Trophoblast cell (in vitro differentiated cells and primary cell): ENCODE measurements around the gene CCDC70.

Experiments
- DNase-seq, 2 donors: peaks; one replicate each; pipeline ENCODE4 v3.0.0-alpha.2; 2016
- H2AFZ ChIP-seq: 2 replicates; pipeline ENCODE4 v1.6.1; 2013; ENCODE audit warnings: low read length, moderate library complexity, mild to moderate bottlenecking; ENCODE audit not compliant: insufficient read depth, poor library complexity
- H2AK5ac ChIP-seq: 2 replicates; pipeline ENCODE4 v1.6.1; 2013; ENCODE audit warnings: mild to moderate bottlenecking, low read length
- H2BK120ac ChIP-seq: 2 replicates; pipeline ENCODE4 v1.6.1; 2013; ENCODE audit warnings: low read length, mild to moderate bottlenecking, moderate library complexity; ENCODE audit not compliant: insufficient read depth, poor library complexity
- H2BK12ac ChIP-seq: 2 replicates; pipeline ENCODE4 v1.6.1; 2013; ENCODE audit warnings: mild to moderate bottlenecking, low read length, moderate library complexity
- H2BK5ac ChIP-seq: 2 replicates; pipeline ENCODE4 v1.6.1; 2013; ENCODE audit warnings: low read length, low read depth, moderate library complexity, mild to moderate bottlenecking; ENCODE audit not compliant: poor library complexity
- H3K14ac ChIP-seq: 2 replicates; pipeline ENCODE4 v1.6.1; 2013; ENCODE audit warnings: mild to moderate bottlenecking, low read length
- H3K18ac ChIP-seq: 2 replicates; pipeline ENCODE4 v1.6.1; 2013; ENCODE audit warnings: mild to moderate bottlenecking, low read length
- H3K23ac ChIP-seq: 2 replicates; pipeline ENCODE4 v1.6.1; 2013; ENCODE audit warnings: low read length
- H3K27ac ChIP-seq: 2 replicates; pipeline ENCODE4 v1.5.1; 2013; ENCODE audit warnings: low read depth, mild to moderate bottlenecking, inconsistent platforms, low read length, moderate library complexity
- H3K27me3 ChIP-seq: 2 replicates; pipeline ENCODE4 v1.6.1; 2013; ENCODE audit warnings: inconsistent platforms, mild to moderate bottlenecking, low read length, moderate library complexity; ENCODE audit not compliant: insufficient read depth
- H3K36me3 ChIP-seq, 2 experiments: 1 replicate in 1 of 2; 2 replicates in 1 of 2; pipeline ENCODE4 v1.6.1; 2013; ENCODE audit warnings: low read length in 2 of 2, mild to moderate bottlenecking in 2 of 2, moderate library complexity in 1 of 2; ENCODE audit not compliant: insufficient read depth in 2 of 2, control insufficient read depth in 1 of 2
- H3K4ac ChIP-seq: 2 replicates; pipeline ENCODE4 v1.6.1; 2013; ENCODE audit warnings: low read depth, mild to moderate bottlenecking, low read length, moderate library complexity
- H3K4me1 ChIP-seq, 2 experiments: 1 replicate in 1 of 2; 2 replicates in 1 of 2; pipeline ENCODE4 v1.6.1; 2013; ENCODE audit warnings: low read length in 2 of 2, mild to moderate bottlenecking in 2 of 2, moderate library complexity in 1 of 2; ENCODE audit not compliant: insufficient read depth in 2 of 2, control insufficient read depth in 1 of 2
- H3K4me2 ChIP-seq: 2 replicates; pipeline ENCODE4 v1.6.1; 2013; ENCODE audit warnings: inconsistent platforms, mild to moderate bottlenecking, low read length, moderate library complexity
- H3K4me3 ChIP-seq: 2 replicates; pipeline ENCODE4 v1.5.1; 2013; ENCODE audit warnings: mild to moderate bottlenecking, low read depth, low read length, inconsistent platforms
- H3K79me1 ChIP-seq: one replicate; pipeline ENCODE4 v1.6.1; 2013; ENCODE audit warnings: low read length
- H3K79me2 ChIP-seq: 2 replicates; pipeline ENCODE4 v1.6.1; 2013; ENCODE audit warnings: low read length, mild to moderate bottlenecking; ENCODE audit not compliant: control insufficient read depth, insufficient read depth, poor library complexity
- H3K9ac ChIP-seq: 2 replicates; pipeline ENCODE4 v1.6.1; 2013; ENCODE audit warnings: mild to moderate bottlenecking, low read length
- H3K9me3 ChIP-seq: 2 replicates; pipeline ENCODE4 v1.6.1; 2013; ENCODE audit warnings: low read depth, mild to moderate bottlenecking, control low read depth, inconsistent platforms, low read length; ENCODE audit not compliant: insufficient read depth
- H4K12ac ChIP-seq: 2 replicates; pipeline ENCODE4 v1.6.1; 2013; ENCODE audit warnings: low read depth, mild to moderate bottlenecking, low read length, moderate library complexity
- H4K8ac ChIP-seq: 2 replicates; pipeline ENCODE4 v1.6.1; 2013; ENCODE audit warnings: low read depth, mild to moderate bottlenecking, low read length, moderate library complexity
- H4K91ac ChIP-seq: one replicate; pipeline ENCODE4 v1.6.1; 2013; ENCODE audit warnings: low read depth, mild to moderate bottlenecking, low read length, moderate library complexity
- WGBS: extraction: QIAGEN DNeasy Blood & Tissue Kit; methylation state at CpG from one replicate; pipeline ENCODE4 v1.1.7; 2013; ENCODE audit warnings: missing lambda C conversion rate; ENCODE audit not compliant: insufficient read length, insufficient coverage; ENCODE audit errors: extremely low coverage; 5-methylcytosine and 5-hydroxymethylcytosine counted together

Gene CCDC70

DNA sequence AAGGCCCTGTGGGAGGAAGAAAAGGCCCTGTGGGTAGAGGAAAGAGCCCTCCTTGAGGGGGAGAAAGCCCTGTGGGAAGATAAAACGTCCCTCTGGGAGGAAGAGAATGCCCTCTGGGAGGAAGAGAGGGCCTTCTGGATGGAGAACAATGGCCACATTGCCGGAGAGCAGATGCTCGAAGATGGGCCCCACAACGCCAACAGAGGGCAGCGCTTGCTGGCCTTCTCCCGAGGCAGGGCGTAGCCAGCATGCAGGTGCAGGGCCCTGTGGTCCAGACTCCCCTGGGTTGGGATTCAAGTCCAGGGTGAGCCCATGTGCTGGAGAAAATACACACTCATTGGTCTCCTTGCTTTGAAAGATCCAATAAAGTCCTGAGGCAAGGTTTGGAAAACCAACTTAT is 4.1 kb downstream of the CCDC70 start:
- H4K12ac ChIP-seq, result no peak overlapping the region
- no CpG with 5 or more reads among the region's 7 CpGs for WGBS
- no peaks in the 10 kb centered on the region for H3K4me1 ChIP-seq
- H3K79me1 ChIP-seq, result no peaks in the 10 kb centered on the region
- no peak overlapping the region for H2AK5ac ChIP-seq
- H3K9me3 ChIP-seq, result peaks cover 2% of the 10 kb centered on the region
- H2AFZ ChIP-seq, result no peak overlapping the region
- H3K23ac ChIP-seq, result no peak overlapping the region
- H3K18ac ChIP-seq, result no peak overlapping the region
- no peak overlapping the region for H2BK12ac ChIP-seq
- H3K9ac ChIP-seq, result no peak overlapping the region
- no peaks in the 10 kb centered on the region for H3K79me2 ChIP-seq
- H3K36me3 ChIP-seq, result no peaks in the 10 kb centered on the region
- H4K91ac ChIP-seq, result no peak overlapping the region
- H3K27me3 ChIP-seq, result no peaks in the 10 kb centered on the region
- no peak for DNase-seq
- no peak overlapping the region for H3K4me3 ChIP-seq
- no peak overlapping the region for H3K27ac ChIP-seq
- H3K4ac ChIP-seq, result no peak overlapping the region
- no peak overlapping the region for H2BK120ac ChIP-seq
- H3K4me2 ChIP-seq, result no peak overlapping the region
- H2BK5ac ChIP-seq, result no peak overlapping the region
- H4K8ac ChIP-seq, result no peak overlapping the region
- H3K14ac ChIP-seq, result no peak overlapping the region

DNA sequence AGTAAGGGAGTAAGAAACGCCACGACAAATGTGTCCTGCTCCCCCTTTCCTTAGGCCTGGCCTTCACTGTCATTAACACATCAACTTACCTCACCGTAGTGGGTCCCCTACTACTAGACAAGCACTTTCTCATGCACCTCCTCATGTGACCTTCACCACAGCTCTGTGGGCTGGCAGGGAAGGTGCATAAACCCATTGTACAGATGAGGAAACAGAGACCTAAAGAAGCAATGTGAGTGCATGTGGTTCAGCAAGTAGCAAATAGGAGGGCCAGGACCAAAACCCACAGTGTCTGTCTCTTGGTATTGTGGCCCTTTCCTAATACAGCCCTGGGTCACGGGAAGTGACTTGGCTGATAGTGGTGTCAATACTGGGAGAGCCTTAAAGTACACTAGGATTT is 5.3 kb downstream of the CCDC70 start:
- no peaks in the 10 kb centered on the region for H3K4me1 ChIP-seq
- H3K27ac ChIP-seq, result no peak overlapping the region
- no peaks in the 10 kb centered on the region for H3K36me3 ChIP-seq
- no peak overlapping the region for H4K8ac ChIP-seq
- no peak overlapping the region for H3K4me3 ChIP-seq
- H3K23ac ChIP-seq, result peak overlapping the region; percentile 29
- H2BK12ac ChIP-seq, result no peak overlapping the region
- DNase-seq, result no peak
- no peak overlapping the region for H2BK5ac ChIP-seq
- H4K91ac ChIP-seq, result no peak overlapping the region
- no peaks in the 10 kb centered on the region for H3K79me1 ChIP-seq
- no peak overlapping the region for H3K4ac ChIP-seq
- H3K79me2 ChIP-seq, result no peaks in the 10 kb centered on the region
- no peak overlapping the region for H2AFZ ChIP-seq
- no peak overlapping the region for H2AK5ac ChIP-seq
- no peaks in the 10 kb centered on the region for H3K27me3 ChIP-seq
- peak overlapping the region; percentile 35 for H3K9ac ChIP-seq
- no peak overlapping the region for H3K14ac ChIP-seq
- WGBS, result no CpG with 5 or more reads among the region's 4 CpGs
- H2BK120ac ChIP-seq, result no peak overlapping the region
- H3K18ac ChIP-seq, result no peak overlapping the region
- peaks cover 2% of the 10 kb centered on the region for H3K9me3 ChIP-seq
- no peak overlapping the region for H3K4me2 ChIP-seq
- H4K12ac ChIP-seq, result no peak overlapping the region

DNA sequence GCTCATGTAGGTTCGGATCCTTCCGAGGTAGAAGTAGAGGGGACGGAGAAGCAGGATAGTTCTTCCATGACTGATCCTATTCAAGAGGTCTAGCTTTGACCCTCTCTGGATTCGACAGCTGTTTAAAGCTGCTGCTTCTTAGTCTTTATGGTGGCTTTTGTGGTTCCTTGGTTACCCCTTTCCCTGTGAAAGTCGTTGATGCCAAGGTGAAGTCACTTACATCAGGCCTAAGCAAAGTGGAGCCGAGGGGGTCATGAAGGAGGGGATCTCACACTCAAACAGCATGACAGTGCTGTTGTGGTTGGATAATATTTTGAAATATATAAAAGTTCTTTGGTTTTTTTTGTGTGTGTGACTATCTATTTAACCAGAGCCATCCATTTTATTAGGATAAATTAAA is 8.1 kb downstream of the CCDC70 start:
- Histone ChIP-seq H4K12ac (no peak overlapping the region), H3K79me2 (no peaks in the 10 kb centered on the region), H3K4me1 (no peaks in the 10 kb centered on the region), H3K9me3 (peaks cover 2% of the 10 kb centered on the region), H3K27ac (no peak overlapping the region), H3K14ac (no peak overlapping the region), H2BK12ac (no peak overlapping the region), H4K91ac (no peak overlapping the region), H3K23ac (no peak overlapping the region), H4K8ac (no peak overlapping the region), H2BK5ac (no peak overlapping the region), H3K36me3 (no peaks in the 10 kb centered on the region), H3K4me2 (no peak overlapping the region), H3K9ac (no peak overlapping the region), H3K18ac (no peak overlapping the region), H2AFZ (no peak overlapping the region), H3K4me3 (no peak overlapping the region), H2AK5ac (no peak overlapping the region), H2BK120ac (no peak overlapping the region), H3K27me3 (no peaks in the 10 kb centered on the region), H3K79me1 (no peaks in the 10 kb centered on the region), H3K4ac (no peak overlapping the region)
- no peak for DNase-seq
- WGBS, result no CpG with 5 or more reads among the region's 6 CpGs

DNA sequence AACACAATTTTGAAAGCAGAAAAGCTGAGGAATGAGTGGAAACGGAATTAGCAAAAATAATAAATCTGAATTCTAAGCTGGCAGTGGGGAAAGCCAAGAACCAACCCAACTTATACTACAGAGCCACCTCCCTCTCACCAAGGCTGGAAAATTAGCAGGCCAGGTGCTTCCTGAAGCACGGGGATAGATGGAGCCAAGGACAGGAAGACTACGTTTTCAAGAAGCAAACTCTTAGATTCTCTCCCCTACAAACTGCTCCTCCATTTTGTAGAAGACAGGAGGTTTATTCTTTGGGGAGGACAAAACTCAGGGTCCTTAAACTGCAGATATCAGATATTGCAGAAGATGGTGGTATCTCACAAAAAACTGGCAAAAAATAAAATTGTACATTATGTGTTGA is 8.8 kb downstream of the CCDC70 start:
- Histone ChIP-seq H3K9ac (no peak overlapping the region), H2AFZ (no peak overlapping the region), H2AK5ac (no peak overlapping the region), H3K14ac (no peak overlapping the region), H3K4me3 (no peak overlapping the region), H3K23ac (no peak overlapping the region), H4K91ac (no peak overlapping the region), H4K12ac (no peak overlapping the region), H3K79me1 (no peaks in the 10 kb centered on the region), H3K18ac (no peak overlapping the region), H3K27me3 (no peaks in the 10 kb centered on the region), H3K4ac (no peak overlapping the region), H2BK120ac (no peak overlapping the region), H3K9me3 (peaks cover 2% of the 10 kb centered on the region), H3K4me1 (no peaks in the 10 kb centered on the region), H3K36me3 (no peaks in the 10 kb centered on the region), H2BK12ac (no peak overlapping the region), H3K4me2 (no peak overlapping the region), H4K8ac (no peak overlapping the region), H3K27ac (no peak overlapping the region), H2BK5ac (no peak overlapping the region), H3K79me2 (no peaks in the 10 kb centered on the region)
- no peak for DNase-seq
- WGBS, result no CpG with 5 or more reads among the region's 3 CpGs
